DOHH2 (cell line): ENCODE data around the gene RANBP3L.

Source experiments
- CTCF ChIP-seq: fragments of 200-600 bp; sonication (generic); IDR thresholded peaks from one replicate; pipeline ENCODE4 v1.5.1; 2014; ENCODE audit warnings: antibody characterized with exemption, mild to moderate bottlenecking, low read depth, low read length; ENCODE audit not compliant: poor library complexity, severe bottlenecking
- EZH2phosphoT487 ChIP-seq: fragments of 200-600 bp; sonication (generic); IDR thresholded peaks from 2 replicates; pipeline ENCODE4 v1.6.1; 2017; ENCODE audit warnings: borderline replicate concordance, mild to moderate bottlenecking, antibody characterized with exemption, low read length, moderate library complexity, mixed read lengths

- TF ChIP-seq CTCF (no peak), EZH2phosphoT487 (no peak)
These were observed 33.8 kb downstream of the RANBP3L start for GRCh38 chr5:36267905-36268304.
